ENCODE results near the gene MRPS31.

DNA sequence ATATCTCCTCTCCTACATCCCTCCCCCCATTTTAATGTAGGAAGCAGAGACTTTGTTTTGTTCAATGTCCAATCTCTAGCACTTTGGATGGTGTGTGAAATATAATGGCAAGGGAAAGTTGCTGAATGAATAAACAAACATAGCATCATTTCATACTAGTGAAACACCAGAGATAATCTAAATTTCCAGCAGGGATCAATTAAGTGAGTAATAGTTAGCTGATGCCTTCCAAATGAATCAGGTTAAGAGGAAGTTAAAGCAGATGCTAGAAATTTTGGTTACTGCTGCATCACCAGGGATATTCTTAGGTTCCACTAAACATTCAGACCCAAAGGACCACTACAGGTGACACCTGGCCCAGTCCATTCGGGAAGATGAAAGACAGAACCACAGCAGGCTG is 8.1 kb downstream of the MRPS31 start:
- TF ChIP-seq, protein P1, sequence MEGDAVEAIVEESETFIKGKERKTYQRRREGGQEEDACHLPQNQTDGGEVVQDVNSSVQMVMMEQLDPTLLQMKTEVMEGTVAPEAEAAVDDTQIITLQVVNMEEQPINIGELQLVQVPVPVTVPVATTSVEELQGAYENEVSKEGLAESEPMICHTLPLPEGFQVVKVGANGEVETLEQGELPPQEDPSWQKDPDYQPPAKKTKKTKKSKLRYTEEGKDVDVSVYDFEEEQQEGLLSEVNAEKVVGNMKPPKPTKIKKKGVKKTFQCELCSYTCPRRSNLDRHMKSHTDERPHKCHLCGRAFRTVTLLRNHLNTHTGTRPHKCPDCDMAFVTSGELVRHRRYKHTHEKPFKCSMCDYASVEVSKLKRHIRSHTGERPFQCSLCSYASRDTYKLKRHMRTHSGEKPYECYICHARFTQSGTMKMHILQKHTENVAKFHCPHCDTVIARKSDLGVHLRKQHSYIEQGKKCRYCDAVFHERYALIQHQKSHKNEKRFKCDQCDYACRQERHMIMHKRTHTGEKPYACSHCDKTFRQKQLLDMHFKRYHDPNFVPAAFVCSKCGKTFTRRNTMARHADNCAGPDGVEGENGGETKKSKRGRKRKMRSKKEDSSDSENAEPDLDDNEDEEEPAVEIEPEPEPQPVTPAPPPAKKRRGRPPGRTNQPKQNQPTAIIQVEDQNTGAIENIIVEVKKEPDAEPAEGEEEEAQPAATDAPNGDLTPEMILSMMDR (conservative IDR thresholded peaks at IDR 0.05), result no peak
- TF ChIP-seq EZH2 (IDR thresholded peaks at IDR 0.05; ENCODE audit: low read depth), result no peak
